Esophagus muscularis mucosa (tissue), 3 donors: ENCODE measurements around the gene FIGLA.

Source experiments
- POLR2A ChIP-seq: fragments of 450-650 bp; IDR thresholded peaks from one replicate; pipeline ENCODE4 v1.6.1; 2017; ENCODE audit warnings: antibody characterized with exemption, moderate library complexity, mild to moderate bottlenecking, low read depth
- TF ChIP-seq, protein P1 (sequence below), 3 experiments: fragments of 200-600 bp in 2 of 3; fragments of 450-650 bp in 1 of 3; sonication (generic) in 2 of 3; IDR thresholded peaks; one replicate each; pipeline ENCODE4 v1.5.1; 2017 to 2019; ENCODE audit warnings: antibody characterized with exemption in 3 of 3, mild to moderate bottlenecking in 2 of 3, moderate library complexity in 1 of 3

DNA sequence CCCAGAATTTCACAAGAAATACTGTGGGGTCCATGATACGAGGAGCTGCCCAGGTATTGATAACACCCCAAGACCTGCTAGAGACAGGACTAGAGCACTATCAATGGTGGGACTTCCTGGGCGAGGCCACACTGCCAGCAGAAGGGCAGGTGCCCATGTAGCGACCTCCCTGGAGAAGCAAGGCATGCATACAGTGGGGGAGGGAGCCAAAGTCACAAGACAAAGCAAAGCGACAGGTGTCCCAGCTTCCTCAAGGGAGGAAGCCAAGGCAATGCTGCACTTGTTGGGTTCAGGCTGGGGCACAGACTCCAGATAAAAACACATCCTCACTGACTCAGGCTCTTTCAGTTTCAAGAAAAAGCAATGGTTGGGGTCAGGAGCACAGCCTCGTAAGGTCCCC lies 37.7 kb upstream of the FIGLA start:
- TF ChIP-seq POLR2A = no peak
- TF ChIP-seq, protein P1, sequence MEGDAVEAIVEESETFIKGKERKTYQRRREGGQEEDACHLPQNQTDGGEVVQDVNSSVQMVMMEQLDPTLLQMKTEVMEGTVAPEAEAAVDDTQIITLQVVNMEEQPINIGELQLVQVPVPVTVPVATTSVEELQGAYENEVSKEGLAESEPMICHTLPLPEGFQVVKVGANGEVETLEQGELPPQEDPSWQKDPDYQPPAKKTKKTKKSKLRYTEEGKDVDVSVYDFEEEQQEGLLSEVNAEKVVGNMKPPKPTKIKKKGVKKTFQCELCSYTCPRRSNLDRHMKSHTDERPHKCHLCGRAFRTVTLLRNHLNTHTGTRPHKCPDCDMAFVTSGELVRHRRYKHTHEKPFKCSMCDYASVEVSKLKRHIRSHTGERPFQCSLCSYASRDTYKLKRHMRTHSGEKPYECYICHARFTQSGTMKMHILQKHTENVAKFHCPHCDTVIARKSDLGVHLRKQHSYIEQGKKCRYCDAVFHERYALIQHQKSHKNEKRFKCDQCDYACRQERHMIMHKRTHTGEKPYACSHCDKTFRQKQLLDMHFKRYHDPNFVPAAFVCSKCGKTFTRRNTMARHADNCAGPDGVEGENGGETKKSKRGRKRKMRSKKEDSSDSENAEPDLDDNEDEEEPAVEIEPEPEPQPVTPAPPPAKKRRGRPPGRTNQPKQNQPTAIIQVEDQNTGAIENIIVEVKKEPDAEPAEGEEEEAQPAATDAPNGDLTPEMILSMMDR (IDR thresholded peaks at IDR 0.05) = no peak
